ENCODE data around the gene SMARCC2.

SMARCC2 gene

DNA sequence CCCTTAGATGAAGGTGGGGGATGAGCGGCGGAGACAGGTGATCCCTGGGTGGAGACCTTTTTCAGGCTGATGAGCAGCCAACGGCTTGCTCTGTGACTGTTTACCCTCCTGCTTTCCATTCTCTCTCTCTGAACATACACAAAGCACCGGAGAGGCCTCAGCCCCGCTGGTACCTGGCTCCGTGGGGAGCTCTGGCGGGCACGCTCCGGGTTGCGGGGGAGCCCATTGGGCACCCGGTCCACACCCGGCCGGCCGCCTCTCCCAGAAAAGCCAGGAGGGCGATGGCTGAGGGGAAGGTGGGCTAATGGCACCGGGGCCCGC is 545 bp downstream of the SMARCC2 start:
- peak overlapping the region; percentile 89 for H3K9ac ChIP-seq (ENCODE audit: low read depth, low read length)
- no peaks in the 10 kb centered on the region for H3K27me3 ChIP-seq (ENCODE audit: control insufficient read depth, insufficient read depth, low read length)
- H3K4me3 ChIP-seq (ENCODE audit: low read length) = peak overlapping the region; percentile 90
- H3K36me3 ChIP-seq (ENCODE audit: insufficient read depth, low read length) = peaks cover 26% of the 10 kb centered on the region
- no peaks in the 10 kb centered on the region for H3K9me3 ChIP-seq (replicated peaks; ENCODE audit: low read length)
- H3K4me2 ChIP-seq (ENCODE audit: low read length) = peak overlapping the region; percentile 94
- H3K4me1 ChIP-seq (ENCODE audit: control insufficient read depth, insufficient read depth, low read length) = peaks cover 16% of the 10 kb centered on the region

GRCh38 chr12:56188131-56188777 is 1.0 kb downstream of the SMARCC2 start:
- H3K4me2 ChIP-seq (ENCODE audit: low read length) = peak overlapping the region; percentile 94
- H3K9me3 ChIP-seq (replicated peaks; ENCODE audit: low read length) = no peaks in the 10 kb centered on the region
- H3K4me3 ChIP-seq (ENCODE audit: low read length) = peak overlapping the region; percentile 90
- peak overlapping the region; percentile 89 for H3K9ac ChIP-seq (ENCODE audit: low read depth, low read length)
- no peaks in the 10 kb centered on the region for H3K27me3 ChIP-seq (ENCODE audit: control insufficient read depth, insufficient read depth, low read length)
- peaks cover 31% of the 10 kb centered on the region for H3K36me3 ChIP-seq (ENCODE audit: insufficient read depth, low read length)
- peaks cover 16% of the 10 kb centered on the region for H3K4me1 ChIP-seq (ENCODE audit: control insufficient read depth, insufficient read depth, low read length)

- Histone ChIP-seq H3K9ac (ENCODE audit: low read depth, low read length) (no peak overlapping the region), H3K4me1 (ENCODE audit: control insufficient read depth, insufficient read depth, low read length) (peaks cover 16% of the 10 kb centered on the region), H3K36me3 (ENCODE audit: insufficient read depth, low read length) (peaks cover 36% of the 10 kb centered on the region), H3K4me3 (ENCODE audit: low read length) (no peak overlapping the region), H3K4me2 (ENCODE audit: low read length) (peak overlapping the region; percentile 94), H3K9me3 (replicated peaks; ENCODE audit: low read length) (no peaks in the 10 kb centered on the region), H3K27me3 (ENCODE audit: control insufficient read depth, insufficient read depth, low read length) (no peaks in the 10 kb centered on the region)
These were observed 2.3 kb downstream of the SMARCC2 start for GRCh38 chr12:56186957-56187356.

- peaks cover 63% of the 10 kb centered on the region for H3K36me3 ChIP-seq (ENCODE audit: insufficient read depth, low read length)
- H3K9ac ChIP-seq (ENCODE audit: low read depth, low read length) = no peak overlapping the region
- no peak overlapping the region for H3K4me2 ChIP-seq (ENCODE audit: low read length)
- no peak overlapping the region for H3K4me3 ChIP-seq (ENCODE audit: low read length)
- no peaks in the 10 kb centered on the region for H3K9me3 ChIP-seq (replicated peaks; ENCODE audit: low read length)
- no peaks in the 10 kb centered on the region for H3K27me3 ChIP-seq (ENCODE audit: control insufficient read depth, insufficient read depth, low read length)
- H3K4me1 ChIP-seq (ENCODE audit: control insufficient read depth, insufficient read depth, low read length) = no peaks in the 10 kb centered on the region
These were observed 10.9 kb downstream of the SMARCC2 start for GRCh38 chr12:56178347-56178746.

DNA sequence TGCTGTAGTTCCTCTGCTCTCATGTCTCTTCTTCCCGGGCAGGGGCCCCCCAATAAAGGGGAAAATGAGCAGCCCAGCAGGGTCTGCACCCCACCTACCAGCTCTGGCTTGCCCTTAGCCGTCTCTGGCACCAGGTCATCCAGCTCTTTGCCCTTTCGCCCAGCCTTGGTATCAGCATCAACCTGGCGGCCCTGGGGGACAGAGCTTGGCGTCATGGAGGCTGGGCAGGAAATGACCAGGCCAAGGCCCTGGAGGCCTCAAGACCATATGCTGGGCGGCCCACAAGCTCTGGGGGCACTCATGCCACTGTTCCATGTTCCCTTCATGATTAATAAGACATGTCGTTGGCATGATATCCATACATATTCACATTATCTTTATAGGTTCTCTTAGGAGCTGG is 16.4 kb downstream of the SMARCC2 start:
- H3K9ac ChIP-seq (ENCODE audit: low read depth, low read length) = no peak overlapping the region

GRCh38 chr12:56169229-56169759 is 20.0 kb downstream of the SMARCC2 start:
- H3K36me3 ChIP-seq (ENCODE audit: insufficient read depth, low read length) = peaks cover 71% of the 10 kb centered on the region

More for the DNA sequence above, 16.4 kb downstream of the SMARCC2 start:
- H3K4me3 ChIP-seq (ENCODE audit: low read length) = no peak overlapping the region
- no peaks in the 10 kb centered on the region for H3K27me3 ChIP-seq (ENCODE audit: control insufficient read depth, insufficient read depth, low read length)
- no peaks in the 10 kb centered on the region for H3K9me3 ChIP-seq (replicated peaks; ENCODE audit: low read length)
- no peak overlapping the region for H3K4me2 ChIP-seq (ENCODE audit: low read length)
- no peaks in the 10 kb centered on the region for H3K4me1 ChIP-seq (ENCODE audit: control insufficient read depth, insufficient read depth, low read length)
- peaks cover 66% of the 10 kb centered on the region for H3K36me3 ChIP-seq (ENCODE audit: insufficient read depth, low read length)

DNA sequence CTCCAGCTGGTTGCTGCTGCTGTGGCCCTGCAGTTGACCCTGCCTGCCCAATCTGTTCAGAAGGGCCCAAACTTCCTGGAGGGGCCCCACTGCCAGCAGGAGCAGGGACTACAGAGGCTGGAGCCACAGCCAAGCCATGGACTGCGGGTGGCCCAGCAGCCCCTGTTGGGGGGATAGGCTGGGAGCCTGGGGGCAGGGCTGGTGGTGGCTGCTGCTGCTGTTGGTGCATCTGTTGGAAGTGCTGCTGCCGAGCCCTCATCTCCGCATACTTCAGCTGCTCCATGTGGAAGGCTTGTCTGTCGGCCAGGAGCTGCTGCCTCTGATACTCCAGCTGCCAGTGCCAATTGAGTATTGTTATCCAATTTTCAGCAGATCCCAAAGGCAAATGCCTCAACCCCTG is 23.9 kb downstream of the SMARCC2 start:
- Histone ChIP-seq H3K4me2 (ENCODE audit: low read length) (no peak overlapping the region), H3K9ac (ENCODE audit: low read depth, low read length) (no peak overlapping the region), H3K27me3 (ENCODE audit: control insufficient read depth, insufficient read depth, low read length) (no peaks in the 10 kb centered on the region), H3K4me1 (ENCODE audit: control insufficient read depth, insufficient read depth, low read length) (peaks cover 18% of the 10 kb centered on the region), H3K4me3 (ENCODE audit: low read length) (no peak overlapping the region), H3K9me3 (replicated peaks; ENCODE audit: low read length) (no peaks in the 10 kb centered on the region), H3K36me3 (ENCODE audit: insufficient read depth, low read length) (peaks cover 76% of the 10 kb centered on the region)

More at GRCh38 chr12:56169229-56169759, 20.0 kb downstream of the SMARCC2 start:
- H3K4me3 ChIP-seq (ENCODE audit: low read length) = no peak overlapping the region
- no peaks in the 10 kb centered on the region for H3K27me3 ChIP-seq (ENCODE audit: control insufficient read depth, insufficient read depth, low read length)
- no peak overlapping the region for H3K9ac ChIP-seq (ENCODE audit: low read depth, low read length)
- no peaks in the 10 kb centered on the region for H3K9me3 ChIP-seq (replicated peaks; ENCODE audit: low read length)
- H3K4me2 ChIP-seq (ENCODE audit: low read length) = no peak overlapping the region
- H3K4me1 ChIP-seq (ENCODE audit: control insufficient read depth, insufficient read depth, low read length) = no peaks in the 10 kb centered on the region

GRCh38 chr12:56164345-56164729 is 24.9 kb downstream of the SMARCC2 start:
- Histone ChIP-seq H3K9me3 (replicated peaks; ENCODE audit: low read length) (no peaks in the 10 kb centered on the region), H3K4me1 (ENCODE audit: control insufficient read depth, insufficient read depth, low read length) (peaks cover 25% of the 10 kb centered on the region), H3K4me3 (ENCODE audit: low read length) (no peak overlapping the region), H3K4me2 (ENCODE audit: low read length) (no peak overlapping the region), H3K36me3 (ENCODE audit: insufficient read depth, low read length) (peaks cover 76% of the 10 kb centered on the region), H3K9ac (ENCODE audit: low read depth, low read length) (no peak overlapping the region), H3K27me3 (ENCODE audit: control insufficient read depth, insufficient read depth, low read length) (no peaks in the 10 kb centered on the region)

GRCh38 chr12:56163533-56164344 is 25.5 kb downstream of the SMARCC2 start:
- Histone ChIP-seq H3K4me1 (ENCODE audit: control insufficient read depth, insufficient read depth, low read length) (peaks cover 25% of the 10 kb centered on the region), H3K9me3 (replicated peaks; ENCODE audit: low read length) (no peaks in the 10 kb centered on the region), H3K36me3 (ENCODE audit: insufficient read depth, low read length) (peaks cover 81% of the 10 kb centered on the region), H3K9ac (ENCODE audit: low read depth, low read length) (no peak overlapping the region), H3K27me3 (ENCODE audit: control insufficient read depth, insufficient read depth, low read length) (no peaks in the 10 kb centered on the region), H3K4me3 (ENCODE audit: low read length) (no peak overlapping the region), H3K4me2 (ENCODE audit: low read length) (no peak overlapping the region)

DNA sequence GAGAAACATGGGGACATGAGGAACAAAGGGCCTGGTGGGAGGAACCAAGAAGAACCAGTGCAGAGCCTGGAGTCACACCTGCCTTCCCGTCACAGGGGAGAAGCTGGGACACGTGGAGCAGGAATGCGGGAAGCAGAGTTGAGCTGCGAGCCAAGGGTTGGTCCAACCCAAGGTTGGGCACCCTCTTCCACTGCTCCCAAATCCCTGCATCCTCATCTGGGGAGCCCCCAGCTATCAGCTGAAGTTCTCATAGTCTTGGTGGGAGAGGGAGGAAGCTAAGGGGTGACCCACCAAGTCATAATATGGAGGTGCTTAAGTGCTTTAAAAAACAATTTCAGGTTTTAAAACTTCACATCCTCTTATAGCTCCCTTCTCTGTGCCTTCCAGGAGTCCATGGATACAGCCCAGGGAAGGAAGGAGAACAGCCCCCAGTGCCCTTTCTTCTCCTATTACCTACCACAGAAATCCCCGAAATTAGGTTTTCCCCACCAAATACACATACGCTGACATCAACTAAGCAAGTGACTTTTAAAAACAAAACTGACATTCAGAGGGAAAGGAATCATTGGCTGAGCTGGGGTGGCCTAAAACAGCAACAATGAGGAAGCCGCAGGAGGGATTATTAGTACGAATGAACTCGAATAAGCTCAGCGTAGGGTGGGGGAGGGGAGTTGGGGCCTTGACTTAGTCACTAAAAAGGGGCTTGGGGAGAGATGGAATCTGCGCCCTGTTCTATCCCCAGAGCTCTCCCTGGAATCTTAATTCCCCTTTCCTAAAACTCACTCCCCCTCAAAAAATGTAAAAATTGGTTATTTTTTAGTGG is 26.6 kb downstream of the SMARCC2 start:
- peaks cover 25% of the 10 kb centered on the region for H3K4me1 ChIP-seq (ENCODE audit: control insufficient read depth, insufficient read depth, low read length)
- H3K4me3 ChIP-seq (ENCODE audit: low read length) = no peak overlapping the region
- H3K27me3 ChIP-seq (ENCODE audit: control insufficient read depth, insufficient read depth, low read length) = no peaks in the 10 kb centered on the region
- H3K9me3 ChIP-seq (replicated peaks; ENCODE audit: low read length) = no peaks in the 10 kb centered on the region
- H3K36me3 ChIP-seq (ENCODE audit: insufficient read depth, low read length) = peaks cover 77% of the 10 kb centered on the region
- no peak overlapping the region for H3K4me2 ChIP-seq (ENCODE audit: low read length)
- no peak overlapping the region for H3K9ac ChIP-seq (ENCODE audit: low read depth, low read length)

DNA sequence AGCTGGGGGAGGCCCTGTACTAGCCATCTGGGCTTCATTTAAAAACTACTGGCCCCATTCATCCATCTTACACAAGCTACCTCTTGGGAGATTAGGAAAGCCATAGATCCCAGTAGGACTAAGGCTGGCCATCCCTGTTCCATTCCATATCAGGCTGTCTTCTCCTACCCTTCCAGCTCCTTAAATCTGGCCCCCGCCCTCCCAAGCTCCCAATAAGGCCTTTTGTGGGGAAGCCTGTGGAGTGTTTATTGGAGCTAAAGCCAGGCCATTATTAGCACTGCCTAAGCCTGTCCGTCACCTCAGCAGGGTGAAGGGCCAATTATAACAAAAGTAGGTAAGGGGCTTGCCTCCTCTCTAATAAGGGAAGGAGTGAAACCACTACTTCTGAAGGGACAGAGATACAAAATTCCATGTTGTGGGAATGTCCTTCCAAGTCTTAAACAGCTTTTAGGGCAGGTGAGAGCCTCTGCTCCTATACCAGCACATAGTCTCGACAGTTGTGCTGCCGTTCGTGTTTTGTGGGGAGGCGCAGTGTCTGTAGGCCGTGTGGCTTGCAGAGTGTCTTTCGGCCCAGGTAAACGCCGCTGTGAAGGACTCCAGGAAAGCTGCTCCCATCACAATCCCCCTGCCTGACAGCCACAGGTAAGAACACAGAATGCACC is 27.5 kb downstream of the SMARCC2 start:
- H3K36me3 ChIP-seq (ENCODE audit: insufficient read depth, low read length) = peaks cover 72% of the 10 kb centered on the region
- peak overlapping the region; percentile 97 for H3K4me2 ChIP-seq (ENCODE audit: low read length)
- no peaks in the 10 kb centered on the region for H3K9me3 ChIP-seq (replicated peaks; ENCODE audit: low read length)
- no peaks in the 10 kb centered on the region for H3K27me3 ChIP-seq (ENCODE audit: control insufficient read depth, insufficient read depth, low read length)
- H3K4me1 ChIP-seq (ENCODE audit: control insufficient read depth, insufficient read depth, low read length) = peaks cover 33% of the 10 kb centered on the region
- no peak overlapping the region for H3K4me3 ChIP-seq (ENCODE audit: low read length)
- H3K9ac ChIP-seq (ENCODE audit: low read depth, low read length) = peak overlapping the region; percentile 97

Data from skeletal muscle satellite cell (primary cell).